ENCODE results near the gene DCP1B. TPM values are rescaled to one million over a fixed set of nuclear protein-coding genes. Genes with fewer than 3 reads are reported as not detected.

Gene DCP1B
- total and polyA plus RNA-seq, 2 donors (not counting 1 experiment from before 2014, with no cell fraction given): 12.3 to 18.0 TPM

DNA sequence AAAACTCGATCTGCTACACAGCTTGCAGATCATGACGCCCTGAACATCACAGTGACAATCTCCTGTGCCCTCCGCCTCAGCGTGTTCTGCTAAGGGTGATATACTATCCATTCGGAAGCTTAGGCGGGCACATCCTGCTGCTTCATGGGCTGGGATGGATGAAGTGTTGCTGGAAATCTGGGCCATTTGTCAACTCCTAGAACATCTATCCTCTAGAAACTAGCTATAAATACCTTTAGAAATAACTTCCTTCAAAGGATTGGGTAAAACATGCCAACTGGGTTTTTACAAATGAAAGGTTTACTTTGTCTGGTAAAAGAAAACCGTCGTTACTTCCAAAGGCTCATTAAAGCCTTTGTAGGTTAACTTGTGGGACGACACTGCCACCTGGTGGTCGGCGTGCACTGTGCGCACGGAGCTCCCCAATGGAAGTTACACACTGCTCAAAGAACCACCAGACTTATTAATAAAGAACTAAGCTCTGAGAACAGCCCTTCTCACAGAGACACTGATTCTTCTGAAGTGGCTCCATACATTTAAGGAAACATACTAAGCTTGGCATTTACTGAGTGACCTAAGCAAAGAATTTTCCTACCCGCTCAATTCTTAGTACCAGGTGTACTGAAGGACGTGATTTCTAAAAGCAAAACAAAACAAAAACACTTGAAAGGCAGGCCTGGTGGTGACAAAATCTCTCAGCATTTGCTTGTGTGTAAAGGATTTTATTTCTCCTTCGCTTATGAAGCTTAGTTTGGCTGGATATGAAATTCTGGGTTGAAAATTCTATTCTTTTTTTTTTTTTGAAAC lies 64.3 kb downstream of the DCP1B start:
- peak; percentile 89 for DNase-seq
- H3K27ac Mint-ChIP-seq: peak overlapping the region; percentile 10
- CTCF ChIA-PET: interaction anchor here (0.5 to 8.1 kb wide), 60 partner anchors 9 to 874 kb away, joined by 3 to 327 read pairs (median 5); partner anchors contain the start of genes ADIPOR2, CACNA2D4, DCP1B and WNT5B

More for the DNA sequence above, 64.3 kb downstream of the DCP1B start:
- H3K36me3 ChIP-seq (replicated peaks in 1 of 2; ENCODE audit: control extremely low read depth in 1 of 2, control insufficient read depth in 1 of 2, extremely low read depth in 1 of 2, insufficient read depth in 2 of 2, low read length in 1 of 2): peaks cover 0 to 11% of the 10 kb centered on the region in 2 experiments
- Mint-ChIP-seq H3K9me3 (ENCODE audit: insufficient read depth) (no peaks in the 10 kb centered on the region), H3K4me1 (peaks cover 5% of the 10 kb centered on the region), H3K27me3 (no peaks in the 10 kb centered on the region), H3K4me3 (no peak overlapping the region)
- no peak overlapping the region for H3K27ac ChIP-seq (ENCODE audit: low read length in 2 of 2)
- H3K4me1 ChIP-seq (ENCODE audit: control insufficient read depth in 2 of 2, insufficient read depth in 2 of 2, low read length in 2 of 2): peaks cover 4 to 5% of the 10 kb centered on the region in 2 donors
- 36% methylated on average over 12 of the region's 16 CpGs for WGBS (ENCODE audit: insufficient coverage)
- peak overlapping the region; percentile 47 for H3K4me2 ChIP-seq (replicated peaks; ENCODE audit: low read depth, low read length, poor library complexity, severe bottlenecking)
- peak overlapping the region; percentile 5 for H2AFZ ChIP-seq (ENCODE audit: insufficient read depth, low read depth, low read length, poor library complexity, severe bottlenecking)
- peak; percentile 97 for ATAC-seq (ENCODE audit: low read depth)
- no peaks in the 10 kb centered on the region for H3K27me3 ChIP-seq (replicated peaks in 1 of 4; ENCODE audit: control extremely low read depth in 1 of 4, control insufficient read depth in 3 of 4, insufficient read depth in 4 of 4, low read length in 3 of 4)
- H4K20me1 ChIP-seq (ENCODE audit: control insufficient read depth, insufficient read depth, low read length, poor library complexity, severe bottlenecking): no peaks in the 10 kb centered on the region
- no peak overlapping the region for H3K9ac ChIP-seq (ENCODE audit: low read length)
- no peak overlapping the region for H3K4me3 ChIP-seq (ENCODE audit: control extremely low read depth in 1 of 5, extremely low read depth in 1 of 5, insufficient read depth in 1 of 5, low read depth in 2 of 5, low read length in 4 of 5)
- no peaks in the 10 kb centered on the region for H3K9me3 ChIP-seq (ENCODE audit: control extremely low read depth in 1 of 3, control insufficient read depth in 2 of 3, insufficient read depth in 1 of 3, low read length in 2 of 3)
- intact Hi-C loops (cut with micrococcal nuclease): loop anchor here (1.0 kb wide), 4 partner anchors 140 to 306 kb away; no protein-coding TSS in a partner anchor
- TF ChIP-seq, protein P1, sequence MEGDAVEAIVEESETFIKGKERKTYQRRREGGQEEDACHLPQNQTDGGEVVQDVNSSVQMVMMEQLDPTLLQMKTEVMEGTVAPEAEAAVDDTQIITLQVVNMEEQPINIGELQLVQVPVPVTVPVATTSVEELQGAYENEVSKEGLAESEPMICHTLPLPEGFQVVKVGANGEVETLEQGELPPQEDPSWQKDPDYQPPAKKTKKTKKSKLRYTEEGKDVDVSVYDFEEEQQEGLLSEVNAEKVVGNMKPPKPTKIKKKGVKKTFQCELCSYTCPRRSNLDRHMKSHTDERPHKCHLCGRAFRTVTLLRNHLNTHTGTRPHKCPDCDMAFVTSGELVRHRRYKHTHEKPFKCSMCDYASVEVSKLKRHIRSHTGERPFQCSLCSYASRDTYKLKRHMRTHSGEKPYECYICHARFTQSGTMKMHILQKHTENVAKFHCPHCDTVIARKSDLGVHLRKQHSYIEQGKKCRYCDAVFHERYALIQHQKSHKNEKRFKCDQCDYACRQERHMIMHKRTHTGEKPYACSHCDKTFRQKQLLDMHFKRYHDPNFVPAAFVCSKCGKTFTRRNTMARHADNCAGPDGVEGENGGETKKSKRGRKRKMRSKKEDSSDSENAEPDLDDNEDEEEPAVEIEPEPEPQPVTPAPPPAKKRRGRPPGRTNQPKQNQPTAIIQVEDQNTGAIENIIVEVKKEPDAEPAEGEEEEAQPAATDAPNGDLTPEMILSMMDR (IDR thresholded peaks at IDR 0.05): peak; percentile 99
- TF ChIP-seq EZH2 (IDR thresholded peaks at IDR 0.05; ENCODE audit: borderline replicate concordance, insufficient read depth, low read depth, low read length, poor library complexity, severe bottlenecking): no peak
- POLR2A ChIA-PET: interaction anchor here (0.9 to 1.5 kb wide), 5 partner anchors 139 to 281 kb away, joined by 3 to 17 read pairs (median 6); no protein-coding TSS in a partner anchor
- no peaks in the 10 kb centered on the region for H3K79me2 ChIP-seq (ENCODE audit: control insufficient read depth, insufficient read depth, low read length)
